ENCODE data around the gene ATF6B.

Gene ATF6B

DNA sequence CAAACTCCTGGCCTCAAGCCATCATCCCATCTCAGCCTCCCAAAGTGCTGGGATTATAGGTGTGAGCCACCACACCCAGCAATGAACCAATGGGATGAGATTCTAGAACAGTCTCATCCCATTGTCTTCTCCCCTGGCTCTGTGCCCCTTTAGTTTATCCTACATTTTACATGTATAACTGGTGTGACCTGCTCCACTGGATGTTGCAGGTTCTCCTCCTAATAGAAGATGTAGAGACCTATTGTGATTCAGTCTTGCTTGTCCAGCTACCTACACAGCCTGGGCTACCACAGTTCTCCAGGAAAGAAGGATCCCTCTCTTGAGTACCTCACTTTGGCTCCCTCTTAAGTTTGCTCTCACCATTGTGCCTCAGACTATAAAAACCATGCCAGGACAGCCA is 4.1 kb upstream of the ATF6B start:
- no peak overlapping the region for H3K27ac Mint-ChIP-seq
- DNase-seq (no peak), ATAC-seq (replicated peaks) (no peak)
- peaks cover 21% of the 10 kb centered on the region for H3K36me3 Mint-ChIP-seq (ENCODE audit: insufficient read depth)
- H3K4me1 Mint-ChIP-seq (ENCODE audit: low read depth in 2 of 2): peaks cover 20 to 22% of the 10 kb centered on the region in 2 donors
- H3K4me3 Mint-ChIP-seq: no peak overlapping the region
- no peaks in the 10 kb centered on the region for H3K9me3 Mint-ChIP-seq
- H3K27me3 Mint-ChIP-seq: peaks cover 0 to 6% of the 10 kb centered on the region in 2 donors

DNA sequence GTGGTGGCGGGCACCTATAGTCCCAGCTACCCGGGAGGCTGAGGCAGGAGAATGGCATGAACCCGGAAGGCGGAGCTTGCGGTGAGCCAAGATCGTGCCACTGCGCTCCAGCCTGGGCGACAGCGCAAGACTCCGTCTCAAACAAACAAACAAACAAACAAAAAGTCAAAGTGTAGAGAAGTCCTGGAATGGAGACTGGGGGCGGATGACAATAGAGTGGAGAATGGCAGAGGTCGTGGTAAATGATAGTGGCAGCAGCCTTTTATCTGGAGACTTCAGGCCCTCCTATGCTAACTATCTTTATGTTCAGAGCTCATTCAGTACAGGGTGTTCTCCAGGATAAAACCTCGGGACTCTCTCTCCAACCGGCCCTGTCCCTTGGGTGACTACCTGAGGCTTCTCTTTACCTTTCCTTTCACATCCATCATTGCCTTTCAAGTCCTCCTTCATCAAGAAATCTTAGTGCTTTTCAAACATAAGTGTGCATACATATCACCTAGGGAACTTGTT is 3.4 kb upstream of the ATF6B start:
- no peak overlapping the region for H3K27ac Mint-ChIP-seq

DNA sequence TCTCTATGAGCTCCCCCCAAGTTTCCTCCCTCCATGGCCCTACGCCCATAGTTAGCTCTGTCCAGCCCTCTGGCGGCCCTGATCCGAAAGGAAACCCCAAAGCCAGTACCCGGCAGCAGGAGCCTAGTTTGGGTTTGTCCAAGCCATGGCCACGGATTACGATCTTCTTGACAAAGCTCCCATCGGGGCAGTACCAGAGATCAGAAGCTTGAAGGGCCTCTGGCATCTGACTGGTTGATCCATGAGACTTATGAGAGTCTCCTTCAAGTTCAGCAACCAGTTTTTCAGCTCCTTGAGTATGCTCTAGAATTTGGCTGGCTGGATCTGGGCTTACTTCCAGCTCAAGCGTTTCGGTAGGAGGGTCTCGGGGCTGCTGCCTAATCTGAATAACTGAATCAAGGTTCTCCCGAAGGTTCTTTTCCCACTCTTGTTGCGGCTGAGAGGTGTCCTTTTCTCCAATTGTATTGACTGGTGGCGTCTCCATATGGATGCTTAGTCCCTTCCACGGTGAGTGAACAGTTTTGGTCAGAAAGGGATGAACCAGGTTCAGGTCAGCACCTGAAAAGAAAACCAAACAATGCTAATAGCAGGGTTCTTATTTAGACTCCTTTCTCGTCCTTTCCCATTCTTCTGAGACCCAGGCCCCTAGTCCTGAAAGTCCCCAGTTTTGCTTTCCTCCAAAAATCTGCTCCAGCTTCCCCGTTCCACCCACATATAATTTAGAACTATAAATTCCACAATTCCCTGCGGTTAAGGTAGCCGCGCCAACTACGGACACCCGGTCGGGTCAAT is 1.4 kb upstream of the ATF6B start:
- Mint-ChIP-seq H3K27me3 (peaks cover 0 to 6% of the 10 kb centered on the region in 2 donors), H3K4me3 (peak overlapping the region; percentile 97 to 100), H3K36me3 (ENCODE audit: insufficient read depth) (peaks cover 36% of the 10 kb centered on the region), H3K4me1 (ENCODE audit: low read depth in 2 of 2) (peaks cover 31 to 34% of the 10 kb centered on the region in 2 donors), H3K9me3 (no peaks in the 10 kb centered on the region), H3K27ac (peak overlapping the region; percentile 96 to 99)
- ATAC-seq (replicated peaks) (no peak), DNase-seq (no peak)

More for the DNA sequence above, 3.4 kb upstream of the ATF6B start:
- Mint-ChIP-seq H3K9me3 (no peaks in the 10 kb centered on the region), H3K27me3 (peaks cover 0 to 6% of the 10 kb centered on the region in 2 donors), H3K36me3 (ENCODE audit: insufficient read depth) (peaks cover 25% of the 10 kb centered on the region), H3K4me3 (peak overlapping the region; percentile 8 to 22), H3K4me1 (ENCODE audit: low read depth in 2 of 2) (peaks cover 26 to 28% of the 10 kb centered on the region in 2 donors)
- ATAC-seq (replicated peaks): no peak
- no peak for DNase-seq

DNA sequence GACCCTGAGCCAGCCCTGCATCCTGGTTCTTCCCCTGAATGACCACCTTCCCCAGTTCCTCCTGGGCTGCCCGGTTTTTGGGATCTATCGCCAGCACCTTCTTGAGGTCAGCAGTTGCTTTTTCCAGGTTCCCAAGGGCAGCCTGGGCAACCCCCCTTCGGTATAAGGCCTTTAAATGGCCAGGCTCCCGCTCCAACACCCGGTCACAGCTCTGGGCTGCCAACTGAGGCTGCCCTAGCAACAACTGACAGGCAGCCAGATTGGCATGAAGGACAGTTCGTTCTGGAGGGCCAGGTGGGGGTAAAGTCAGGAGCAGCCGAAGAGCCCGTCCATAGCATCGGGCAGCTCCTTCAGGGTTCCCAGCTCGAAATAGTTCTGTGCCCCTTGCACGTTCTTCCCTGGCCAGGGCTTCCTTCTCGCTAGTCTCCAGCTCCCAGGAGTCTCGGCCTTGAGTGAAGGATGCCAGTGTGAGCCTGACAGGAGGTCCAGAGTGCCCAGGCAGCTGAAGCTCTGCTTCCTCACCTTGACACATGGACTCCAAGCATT is 778 bp upstream of the ATF6B start:
- no peaks in the 10 kb centered on the region for H3K9me3 Mint-ChIP-seq
- peak overlapping the region; percentile 97 to 100 for H3K4me3 Mint-ChIP-seq
- peak overlapping the region; percentile 96 to 99 for H3K27ac Mint-ChIP-seq
- H3K27me3 Mint-ChIP-seq: peaks cover 0 to 3% of the 10 kb centered on the region in 2 donors
- ATAC-seq (replicated peaks): no peak
- peaks cover 42% of the 10 kb centered on the region for H3K36me3 Mint-ChIP-seq (ENCODE audit: insufficient read depth)
- peaks cover 33 to 40% of the 10 kb centered on the region in 2 donors for H3K4me1 Mint-ChIP-seq (ENCODE audit: low read depth in 2 of 2)
- DNase-seq: no peak

DNA sequence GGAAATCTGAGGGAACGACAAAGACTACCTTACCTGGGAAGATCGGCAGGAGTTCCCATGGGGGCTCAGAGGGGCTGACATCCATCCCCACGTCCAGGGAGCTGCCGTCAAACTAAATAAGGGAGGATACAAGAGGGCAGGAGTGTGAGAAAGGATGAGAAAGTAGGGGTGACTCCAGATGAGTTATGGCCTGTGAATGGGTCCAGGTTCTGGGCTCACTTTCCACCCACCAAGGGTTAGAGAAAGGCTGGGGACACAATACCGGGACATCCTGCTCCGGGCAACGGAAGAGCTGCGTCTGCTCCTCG is 683 bp downstream of the ATF6B start:
- DNase-seq: no peak
- Mint-ChIP-seq H3K4me1 (ENCODE audit: low read depth in 2 of 2) (peaks cover 35 to 46% of the 10 kb centered on the region in 2 donors), H3K27me3 (no peaks in the 10 kb centered on the region), H3K27ac (peak overlapping the region; percentile 96 to 99), H3K36me3 (ENCODE audit: insufficient read depth) (peaks cover 57% of the 10 kb centered on the region), H3K9me3 (no peaks in the 10 kb centered on the region), H3K4me3 (peak overlapping the region; percentile 97 to 100)
- ATAC-seq (replicated peaks): no peak

DNA sequence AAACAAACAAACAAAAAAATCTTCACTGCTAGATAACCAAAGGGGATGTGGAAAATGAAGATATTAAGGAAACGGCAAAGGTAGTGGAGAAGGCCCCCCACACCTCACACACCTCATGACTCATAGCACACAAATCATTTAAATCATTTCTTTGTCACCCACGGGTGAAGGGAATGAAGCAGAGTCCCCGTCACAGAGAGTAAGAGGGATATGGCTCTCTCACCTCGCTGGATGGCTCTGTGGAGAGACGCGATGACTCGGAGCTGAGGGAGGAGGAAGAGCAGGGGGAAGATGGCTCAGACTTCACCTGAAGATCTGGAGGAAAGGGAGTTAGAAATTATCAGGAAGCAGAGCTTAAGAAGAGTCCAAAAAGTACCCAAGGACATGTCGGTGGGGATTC is 1.2 kb downstream of the ATF6B start:
- DNase-seq (no peak), ATAC-seq (replicated peaks) (no peak)
- peak overlapping the region; percentile 96 to 99 for H3K27ac Mint-ChIP-seq
- H3K36me3 Mint-ChIP-seq (ENCODE audit: insufficient read depth): peaks cover 61% of the 10 kb centered on the region
- peak overlapping the region; percentile 97 to 100 for H3K4me3 Mint-ChIP-seq
- H3K9me3 Mint-ChIP-seq: no peaks in the 10 kb centered on the region
- no peaks in the 10 kb centered on the region for H3K27me3 Mint-ChIP-seq
- peaks cover 38 to 46% of the 10 kb centered on the region in 2 donors for H3K4me1 Mint-ChIP-seq (ENCODE audit: low read depth in 2 of 2)

DNA sequence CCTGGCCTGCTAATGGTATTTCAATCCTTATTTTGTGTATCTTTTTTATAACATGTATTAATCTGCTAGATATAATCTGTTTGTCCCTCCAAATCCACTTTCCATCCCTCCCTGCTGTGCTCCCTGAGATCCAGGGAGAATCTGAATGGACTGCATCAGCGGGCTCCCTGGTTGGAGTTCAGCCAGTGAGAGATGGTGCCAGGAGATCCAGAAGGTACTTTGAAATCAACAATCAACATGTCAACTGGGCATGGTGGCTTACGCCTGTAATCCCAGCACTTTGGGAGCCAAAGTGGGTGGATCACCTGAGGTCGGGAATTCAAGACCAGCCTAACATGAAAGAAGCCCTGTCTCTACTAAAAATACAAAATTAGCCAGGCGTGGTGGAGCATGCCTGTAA is 4.4 kb downstream of the ATF6B start:
- DNase-seq: no peak
- Mint-ChIP-seq H3K4me1 (ENCODE audit: low read depth in 2 of 2) (peaks cover 37 to 45% of the 10 kb centered on the region in 2 donors), H3K27me3 (no peaks in the 10 kb centered on the region), H3K9me3 (no peaks in the 10 kb centered on the region), H3K36me3 (ENCODE audit: insufficient read depth) (peaks cover 85% of the 10 kb centered on the region), H3K27ac (peak overlapping the region in 1 of 2 donors; percentile 35), H3K4me3 (no peak overlapping the region)
- no peak for ATAC-seq (replicated peaks)

DNA sequence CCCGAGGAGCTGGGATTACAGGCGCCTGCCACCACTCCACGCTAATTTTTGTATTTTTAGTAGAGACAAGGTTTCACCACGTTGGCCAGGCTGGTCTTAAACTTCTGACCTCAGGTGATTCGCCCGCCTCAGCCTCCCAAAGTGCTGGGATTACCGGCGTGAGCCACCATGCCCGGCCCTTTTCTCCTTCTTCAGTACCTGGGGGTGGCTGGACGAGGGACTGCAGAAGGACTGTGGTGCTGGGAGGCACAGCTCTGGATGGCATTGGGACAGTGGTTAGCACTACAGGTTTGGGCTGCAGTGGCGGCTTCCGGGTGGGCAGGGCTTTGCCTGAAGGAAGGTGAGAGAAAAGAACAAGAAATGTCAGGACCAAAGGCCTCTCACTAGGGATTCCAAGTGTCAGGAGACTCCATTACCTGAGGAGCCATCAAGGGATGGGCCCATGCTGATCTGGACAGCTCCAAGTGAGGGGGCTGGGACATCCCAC is 7.4 kb downstream of the ATF6B start:
- peaks cover 81% of the 10 kb centered on the region for H3K36me3 Mint-ChIP-seq (ENCODE audit: insufficient read depth)
- no peak overlapping the region for H3K4me3 Mint-ChIP-seq
- no peaks in the 10 kb centered on the region for H3K27me3 Mint-ChIP-seq
- peaks cover 17 to 26% of the 10 kb centered on the region in 2 donors for H3K4me1 Mint-ChIP-seq (ENCODE audit: low read depth in 2 of 2)
- peak overlapping the region in 1 of 2 donors; percentile 91 for H3K27ac Mint-ChIP-seq
- no peak for ATAC-seq (replicated peaks)
- no peak for DNase-seq
- no peaks in the 10 kb centered on the region for H3K9me3 Mint-ChIP-seq

DNA sequence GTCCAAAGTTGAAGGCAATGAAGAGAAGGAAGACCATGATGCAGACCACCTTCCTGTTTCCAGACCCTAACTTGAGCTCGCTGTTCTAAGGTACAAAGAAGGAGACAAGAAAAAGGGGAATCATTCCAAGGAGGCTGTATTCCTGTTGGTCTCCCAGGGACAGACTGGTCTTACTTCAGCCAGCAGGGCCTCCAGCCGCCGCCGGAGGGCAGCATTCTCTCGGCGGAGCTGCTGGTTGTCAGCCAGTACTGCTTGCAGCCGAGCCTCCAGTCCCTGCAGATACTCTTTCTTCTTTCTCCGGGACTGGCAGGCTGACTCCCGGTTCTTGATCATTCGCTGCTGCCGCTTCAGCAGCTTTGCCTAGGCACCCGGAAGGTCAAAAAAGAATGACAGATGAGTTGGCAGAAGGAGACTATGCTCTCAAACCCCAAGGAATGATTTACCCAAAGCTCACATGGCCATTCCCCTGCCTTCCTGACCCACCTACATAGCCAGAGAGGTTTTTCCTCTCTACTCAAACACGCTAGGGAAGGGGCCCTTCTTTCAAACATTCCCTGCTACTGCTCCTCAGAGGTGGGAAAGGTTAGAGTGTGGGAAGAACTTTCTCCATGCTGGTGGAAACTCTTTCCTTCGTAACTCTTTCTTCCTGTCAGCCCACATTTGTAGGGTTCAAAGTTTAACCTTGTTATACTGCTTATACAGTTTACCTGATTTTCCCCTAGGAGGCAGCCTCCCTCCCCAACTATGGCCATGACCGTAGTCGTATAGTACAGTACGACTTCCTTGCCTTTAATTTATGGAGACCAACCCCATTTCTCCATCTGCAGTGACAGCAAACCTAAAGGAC is 9.0 kb downstream of the ATF6B start:
- ATAC-seq (replicated peaks) (peak; percentile 93), DNase-seq (peak; percentile 53 to 57 (median 54))
- H3K4me1 Mint-ChIP-seq (ENCODE audit: low read depth in 2 of 2): peaks cover 15 to 19% of the 10 kb centered on the region in 2 donors
- H3K27ac Mint-ChIP-seq: peak overlapping the region; percentile 13 to 59
- no peaks in the 10 kb centered on the region for H3K27me3 Mint-ChIP-seq
- peaks cover 76% of the 10 kb centered on the region for H3K36me3 Mint-ChIP-seq (ENCODE audit: insufficient read depth)
- H3K9me3 Mint-ChIP-seq: no peaks in the 10 kb centered on the region
- no peak overlapping the region for H3K4me3 Mint-ChIP-seq

DNA sequence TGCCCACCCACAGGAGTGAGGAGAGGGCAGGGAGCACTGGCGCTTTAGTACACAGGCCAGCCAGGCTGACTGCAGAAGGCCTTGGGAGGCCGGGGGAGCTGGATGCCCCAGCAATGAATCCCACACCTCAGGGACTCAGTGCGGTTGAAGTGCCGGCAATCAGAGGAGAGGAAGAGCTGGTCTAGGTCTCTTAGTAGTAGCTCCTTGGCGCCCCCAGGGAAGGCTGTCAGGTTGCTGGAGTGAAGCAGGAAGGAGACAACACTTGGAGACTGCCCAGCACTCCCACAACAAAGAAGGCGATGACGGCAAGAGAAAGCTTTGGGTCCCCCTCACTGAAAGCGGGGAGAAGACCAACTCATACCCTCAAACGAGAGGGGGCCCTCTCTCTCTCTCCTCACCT is 10.6 kb downstream of the ATF6B start:
- no peaks in the 10 kb centered on the region for H3K27me3 Mint-ChIP-seq
- H3K9me3 Mint-ChIP-seq: no peaks in the 10 kb centered on the region
- peaks cover 12 to 13% of the 10 kb centered on the region in 2 donors for H3K4me1 Mint-ChIP-seq (ENCODE audit: low read depth in 2 of 2)
- peaks cover 67% of the 10 kb centered on the region for H3K36me3 Mint-ChIP-seq (ENCODE audit: insufficient read depth)
- no peak overlapping the region for H3K4me3 Mint-ChIP-seq
- no peak overlapping the region for H3K27ac Mint-ChIP-seq
- DNase-seq: no peak
- ATAC-seq (replicated peaks): no peak

DNA sequence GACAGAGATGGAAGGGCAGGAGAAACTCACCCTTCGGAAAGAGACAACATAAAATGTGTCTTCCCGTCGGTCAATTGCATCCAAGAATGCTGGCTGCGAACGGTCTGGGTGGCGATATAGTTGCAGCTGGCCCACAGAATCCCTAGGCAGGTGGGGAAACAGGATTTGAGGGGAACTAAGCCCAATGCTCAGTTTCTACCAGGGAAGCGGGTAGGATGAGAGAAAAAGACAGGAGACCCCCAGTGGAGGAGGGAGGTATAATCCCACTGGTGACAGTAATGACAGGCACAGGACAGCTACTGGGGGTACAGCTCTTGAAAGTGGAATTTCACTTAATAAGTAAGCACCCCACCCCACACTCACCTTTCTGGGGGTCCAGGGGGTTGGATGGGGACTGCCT is 11.4 kb downstream of the ATF6B start:
- H3K27ac Mint-ChIP-seq: peak overlapping the region in 1 of 2 donors; percentile 10
- H3K4me1 Mint-ChIP-seq (ENCODE audit: low read depth in 2 of 2): peaks cover 9 to 12% of the 10 kb centered on the region in 2 donors
- H3K4me3 Mint-ChIP-seq: no peak overlapping the region
- H3K36me3 Mint-ChIP-seq (ENCODE audit: insufficient read depth): peaks cover 60% of the 10 kb centered on the region
- no peak for DNase-seq
- H3K9me3 Mint-ChIP-seq: no peaks in the 10 kb centered on the region
- ATAC-seq (replicated peaks): no peak
- no peaks in the 10 kb centered on the region for H3K27me3 Mint-ChIP-seq

DNA sequence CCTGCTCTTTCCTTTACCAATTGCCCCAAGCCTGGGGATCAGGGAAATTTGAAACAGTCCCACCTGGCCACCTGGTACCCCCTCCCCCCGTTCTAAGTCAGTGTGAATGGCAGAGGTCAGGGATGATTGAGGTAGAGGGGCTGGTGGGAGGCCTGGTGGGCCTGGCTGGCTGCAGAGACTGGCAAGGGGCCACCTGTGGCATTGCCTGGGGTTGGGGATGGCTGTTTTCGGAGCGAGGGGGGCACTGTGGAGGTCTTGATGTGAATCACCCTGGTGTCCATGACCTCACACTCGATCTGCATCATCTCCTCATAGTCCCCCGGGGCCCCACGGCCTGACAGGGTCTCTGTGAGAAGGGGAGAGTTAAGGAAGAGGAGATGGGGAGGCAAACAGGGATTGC is 12.4 kb downstream of the ATF6B start:
- Mint-ChIP-seq H3K9me3 (no peaks in the 10 kb centered on the region), H3K4me1 (ENCODE audit: low read depth in 2 of 2) (peaks cover 8 to 12% of the 10 kb centered on the region in 2 donors), H3K4me3 (no peak overlapping the region), H3K27ac (peak overlapping the region; percentile 10 to 44), H3K36me3 (ENCODE audit: insufficient read depth) (peaks cover 52% of the 10 kb centered on the region), H3K27me3 (no peaks in the 10 kb centered on the region)
- no peak for DNase-seq
- no peak for ATAC-seq (replicated peaks)

DNA sequence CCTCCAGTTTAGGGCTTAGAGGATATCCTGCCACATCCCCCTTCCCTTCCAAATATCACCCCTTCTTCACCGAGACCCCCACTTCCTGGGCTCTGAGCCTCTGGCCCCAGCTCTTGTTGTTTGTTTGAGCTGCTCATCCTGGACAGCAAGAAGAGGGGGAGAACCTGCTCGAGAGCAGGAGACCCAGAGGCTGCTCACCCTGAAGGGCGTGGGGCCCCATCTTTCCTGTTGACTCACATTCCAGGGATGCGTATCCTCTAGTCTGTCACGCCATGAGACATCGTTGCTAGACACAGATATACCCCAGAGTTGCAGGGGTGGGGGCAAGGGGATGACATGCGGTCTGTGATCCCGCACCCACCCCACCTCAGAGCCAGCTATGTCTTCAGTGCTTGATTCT is 13.2 kb downstream of the ATF6B start:
- H3K36me3 Mint-ChIP-seq (ENCODE audit: insufficient read depth): peaks cover 43% of the 10 kb centered on the region
- no peak for DNase-seq
- no peak for ATAC-seq (replicated peaks)

More for the DNA sequence above, 13.2 kb downstream of the ATF6B start:
- Mint-ChIP-seq H3K27ac (peak overlapping the region in 1 of 2 donors; percentile 29), H3K4me1 (ENCODE audit: low read depth in 2 of 2) (peaks cover 10 to 12% of the 10 kb centered on the region in 2 donors), H3K4me3 (no peak overlapping the region), H3K9me3 (no peaks in the 10 kb centered on the region), H3K27me3 (no peaks in the 10 kb centered on the region)

Measured in effector memory CD8-positive, alpha-beta T cell (primary cell).